ENCODE results near the gene VTI1A.

DNA sequence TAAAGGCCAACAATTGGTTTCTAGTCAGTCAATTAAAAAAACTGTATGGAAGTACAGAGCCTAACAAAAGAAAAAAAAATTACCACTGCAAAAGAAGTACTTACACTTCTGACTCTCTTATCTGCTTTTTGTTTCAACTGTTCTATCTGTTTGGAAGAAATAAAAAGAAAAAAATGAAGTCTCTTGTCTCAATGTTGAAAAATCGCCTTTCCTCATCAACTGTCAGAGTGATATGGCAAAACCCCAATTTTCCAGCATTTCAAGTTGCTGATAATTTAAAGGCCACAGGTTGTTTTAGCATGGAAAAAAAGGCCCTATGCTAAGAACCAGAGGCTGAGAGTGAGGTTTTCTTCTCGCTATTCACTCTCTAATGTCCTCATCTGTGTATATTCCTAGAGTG, 13.9 kb upstream of the VTI1A start:
- TF ChIP-seq, protein P1, sequence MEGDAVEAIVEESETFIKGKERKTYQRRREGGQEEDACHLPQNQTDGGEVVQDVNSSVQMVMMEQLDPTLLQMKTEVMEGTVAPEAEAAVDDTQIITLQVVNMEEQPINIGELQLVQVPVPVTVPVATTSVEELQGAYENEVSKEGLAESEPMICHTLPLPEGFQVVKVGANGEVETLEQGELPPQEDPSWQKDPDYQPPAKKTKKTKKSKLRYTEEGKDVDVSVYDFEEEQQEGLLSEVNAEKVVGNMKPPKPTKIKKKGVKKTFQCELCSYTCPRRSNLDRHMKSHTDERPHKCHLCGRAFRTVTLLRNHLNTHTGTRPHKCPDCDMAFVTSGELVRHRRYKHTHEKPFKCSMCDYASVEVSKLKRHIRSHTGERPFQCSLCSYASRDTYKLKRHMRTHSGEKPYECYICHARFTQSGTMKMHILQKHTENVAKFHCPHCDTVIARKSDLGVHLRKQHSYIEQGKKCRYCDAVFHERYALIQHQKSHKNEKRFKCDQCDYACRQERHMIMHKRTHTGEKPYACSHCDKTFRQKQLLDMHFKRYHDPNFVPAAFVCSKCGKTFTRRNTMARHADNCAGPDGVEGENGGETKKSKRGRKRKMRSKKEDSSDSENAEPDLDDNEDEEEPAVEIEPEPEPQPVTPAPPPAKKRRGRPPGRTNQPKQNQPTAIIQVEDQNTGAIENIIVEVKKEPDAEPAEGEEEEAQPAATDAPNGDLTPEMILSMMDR (conservative IDR thresholded peaks at IDR 0.05): no peak
- no peak for TF ChIP-seq EZH2 (IDR thresholded peaks at IDR 0.05; ENCODE audit: low read depth)
